Lung (tissue), 12 donors: ENCODE data around the gene ZNF618. TPM values are rescaled to one million over a fixed set of nuclear protein-coding genes. Genes with fewer than 3 reads are reported as not detected.
"Not testable (repeated sequence)": the region's sequence is repeated elsewhere in the genome, so short reads cannot be mapped to it uniquely, and the experiment has no call there.

Experiments used
- ATAC-seq: fragments of 200-7000 bp; cut with Tn5 transposase; one replicate; pipeline ENCODE4 v1.9.1; 2020; ENCODE audit warnings: moderate number of reproducible peaks; ENCODE audit not compliant: insufficient read depth, low FRiP score
- DNase-seq, 3 donors: peaks; one replicate each; pipeline ENCODE4 v3.0.0-alpha.2; 2013 to 2017
- H3K27ac ChIP-seq, 2 donors: one replicate each; pipeline ENCODE4 v1.5.1; 2013; ENCODE audit warnings: mild to moderate bottlenecking in 2 of 2, moderate library complexity in 2 of 2, control low read depth in 1 of 2, inconsistent platforms in 1 of 2, low read depth in 1 of 2, low read length in 1 of 2
- H3K27me3 ChIP-seq, 3 donors: one replicate each; pipeline ENCODE4 v1.5.1; 2013; ENCODE audit warnings: low read length in 2 of 3; ENCODE audit not compliant: control insufficient read depth in 3 of 3, insufficient read depth in 3 of 3
- H3K36me3 ChIP-seq, 4 donors: one replicate each; pipeline ENCODE4 v1.5.1; 2013; ENCODE audit warnings: low read length in 4 of 4, mild to moderate bottlenecking in 1 of 4, moderate library complexity in 1 of 4; ENCODE audit not compliant: control insufficient read depth in 4 of 4, insufficient read depth in 4 of 4
- H3K4me1 ChIP-seq, 5 donors: one replicate each; pipeline ENCODE4 v1.5.1; 2013; ENCODE audit warnings: low read length in 5 of 5, mild to moderate bottlenecking in 2 of 5, moderate library complexity in 1 of 5; ENCODE audit not compliant: control insufficient read depth in 5 of 5, insufficient read depth in 5 of 5
- H3K4me3 ChIP-seq: one replicate; pipeline ENCODE4 v1.5.1; 2013; ENCODE audit warnings: mild to moderate bottlenecking, control low read depth, moderate library complexity
- H3K9ac ChIP-seq, 2 donors: one replicate each; pipeline ENCODE4 v1.5.1; 2013; ENCODE audit warnings: low read length in 2 of 2, control low read depth in 1 of 2; ENCODE audit not compliant: insufficient read depth in 1 of 2
- H3K9me3 ChIP-seq, 4 donors: one replicate each; pipeline ENCODE4 v1.5.1; 2013; ENCODE audit warnings: low read length in 3 of 4, mild to moderate bottlenecking in 1 of 4, moderate library complexity in 1 of 4; ENCODE audit not compliant: control insufficient read depth in 4 of 4, insufficient read depth in 3 of 4
- WGBS, 2 donors: extraction: QIAGEN DNeasy Blood & Tissue Kit; methylation state at CpG; one replicate each; pipeline ENCODE4 v1.1.7; 2013; 5-methylcytosine and 5-hydroxymethylcytosine counted together
- polyA plus RNA-seq, 2 donors: library from polyadenylated mRNA; stranded (reverse); fragments of 200-250 nt; gene quantifications; one replicate each; pipeline ENCODE4 v1.2.1, GENCODE V29; 2013
- total RNA-seq, 2 donors: library from RNA; depleted of rRNA in 1 of 2; stranded (reverse); fragments of >200 nt in 1 of 2; gene quantifications; one replicate each; pipeline ENCODE4 v1.2.1, GENCODE V29; 2014 to 2021
- TF ChIP-seq, protein P1 (sequence below): IDR thresholded peaks from 2 replicates; pipeline ENCODE4 v1.5.1; 2012; ENCODE audit warnings: mild to moderate bottlenecking; ENCODE audit errors: control extremely low read depth, extremely low read depth
- donor health status: control.
- donor health status: control.
- donor health status: Bipolar disorder and iron deficiency.
- donor health status: healthy.
- donor health status: DM: yes; HTN: yes; CAD: no.

The ZNF618 gene
- total and polyA plus RNA-seq, 4 donors, result 1.6 to 16.3 (median 6.0) TPM

DNA sequence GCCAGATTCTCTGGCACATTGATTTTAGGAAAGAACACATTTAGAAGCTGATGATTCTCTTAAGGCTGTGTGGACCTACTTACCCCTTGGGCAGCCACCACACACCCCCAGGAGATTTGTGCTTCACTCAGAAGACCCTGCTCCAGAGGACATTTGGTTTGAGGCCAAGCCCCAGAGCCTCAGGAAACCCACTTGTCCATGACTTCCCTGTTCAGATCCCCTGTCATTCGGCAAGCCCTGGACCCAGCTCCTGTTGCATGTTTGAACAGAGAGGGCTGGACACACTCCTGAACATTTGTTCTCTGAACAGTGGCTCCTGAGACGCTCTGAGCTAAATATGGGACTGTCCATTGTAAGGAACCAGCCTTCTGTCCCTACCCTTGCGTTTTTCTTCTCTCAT is 119.9 kb downstream of the ZNF618 start:
- TF ChIP-seq, protein P1, sequence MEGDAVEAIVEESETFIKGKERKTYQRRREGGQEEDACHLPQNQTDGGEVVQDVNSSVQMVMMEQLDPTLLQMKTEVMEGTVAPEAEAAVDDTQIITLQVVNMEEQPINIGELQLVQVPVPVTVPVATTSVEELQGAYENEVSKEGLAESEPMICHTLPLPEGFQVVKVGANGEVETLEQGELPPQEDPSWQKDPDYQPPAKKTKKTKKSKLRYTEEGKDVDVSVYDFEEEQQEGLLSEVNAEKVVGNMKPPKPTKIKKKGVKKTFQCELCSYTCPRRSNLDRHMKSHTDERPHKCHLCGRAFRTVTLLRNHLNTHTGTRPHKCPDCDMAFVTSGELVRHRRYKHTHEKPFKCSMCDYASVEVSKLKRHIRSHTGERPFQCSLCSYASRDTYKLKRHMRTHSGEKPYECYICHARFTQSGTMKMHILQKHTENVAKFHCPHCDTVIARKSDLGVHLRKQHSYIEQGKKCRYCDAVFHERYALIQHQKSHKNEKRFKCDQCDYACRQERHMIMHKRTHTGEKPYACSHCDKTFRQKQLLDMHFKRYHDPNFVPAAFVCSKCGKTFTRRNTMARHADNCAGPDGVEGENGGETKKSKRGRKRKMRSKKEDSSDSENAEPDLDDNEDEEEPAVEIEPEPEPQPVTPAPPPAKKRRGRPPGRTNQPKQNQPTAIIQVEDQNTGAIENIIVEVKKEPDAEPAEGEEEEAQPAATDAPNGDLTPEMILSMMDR, result no peak
- DNase-seq, result no peak
- Histone ChIP-seq H3K9me3 (no peaks in the 10 kb centered on the region), H3K9ac (no peak overlapping the region), H3K36me3 (peaks cover 0 to 4% (median 2%) of the 10 kb centered on the region in 4 donors), H3K27ac (no peak overlapping the region), H3K4me3 (no peak overlapping the region), H3K27me3 (no peaks in the 10 kb centered on the region), H3K4me1 (peaks cover 14 to 47% (median 28%) of the 10 kb centered on the region in 5 donors)
- WGBS, 2 donors, result 62% methylated on average over 3 of the region's 3 CpGs
- ATAC-seq, result no peak

DNA sequence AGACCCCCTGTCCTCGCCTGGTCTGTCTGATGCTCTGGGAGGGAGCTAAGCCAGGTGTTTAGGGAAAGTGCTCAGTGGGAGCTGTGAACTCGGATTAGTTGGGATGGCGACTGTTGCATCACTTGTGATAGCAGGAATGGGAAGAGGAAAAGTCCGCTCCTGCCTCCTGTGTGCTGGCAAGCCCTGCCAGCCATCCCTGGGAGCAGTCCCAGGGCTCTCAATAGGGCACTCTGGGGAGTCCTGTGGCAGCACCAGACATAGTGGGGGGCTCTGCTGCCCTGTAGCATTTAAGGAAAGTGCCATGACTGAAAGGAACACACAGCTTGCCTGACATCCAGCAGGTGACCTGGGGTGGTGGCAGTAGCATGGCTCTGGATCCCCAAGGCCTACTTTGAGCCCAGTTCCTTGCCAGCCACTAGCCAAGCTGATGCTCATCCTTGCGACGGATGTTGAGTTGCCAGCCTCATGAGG is 120.5 kb downstream of the ZNF618 start:
- ATAC-seq (no peak), DNase-seq (no peak)
- TF ChIP-seq, protein P1, result no peak
- peaks cover 14 to 41% (median 25%) of the 10 kb centered on the region in 5 donors for H3K4me1 ChIP-seq
- no peaks in the 10 kb centered on the region for H3K9me3 ChIP-seq
- H3K27me3 ChIP-seq, result no peaks in the 10 kb centered on the region
- H3K27ac ChIP-seq, result no peak overlapping the region
- 97 to 98% methylated on average over 6 of the region's 6 CpGs for WGBS, 2 donors
- H3K36me3 ChIP-seq, result peaks cover 0 to 7% (median 2%) of the 10 kb centered on the region in 4 donors
- no peak overlapping the region for H3K4me3 ChIP-seq
- no peak overlapping the region for H3K9ac ChIP-seq

DNA sequence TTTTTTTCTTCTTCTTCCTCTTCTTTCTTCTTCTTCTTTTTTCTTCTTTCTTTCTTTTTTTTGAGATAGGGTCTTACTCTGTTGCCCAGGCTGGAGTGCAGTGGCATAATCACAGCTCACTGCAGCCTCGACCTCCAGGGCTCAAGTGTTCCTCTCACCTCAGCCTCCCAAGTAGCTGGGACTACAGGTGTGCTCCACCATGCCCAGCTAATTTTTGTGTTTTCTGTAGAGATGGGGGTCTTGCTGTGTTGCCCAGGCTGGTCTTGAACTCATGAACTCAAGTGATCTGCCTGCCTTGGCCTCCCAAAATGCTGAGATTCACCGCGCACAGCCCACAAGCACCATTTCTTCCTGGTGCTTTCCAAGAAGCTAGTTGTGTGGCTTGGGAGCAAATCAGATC is 121.0 kb downstream of the ZNF618 start:
- not testable (repeated sequence) for H3K9ac ChIP-seq, H3K27ac ChIP-seq, H3K4me3 ChIP-seq, H3K9me3 ChIP-seq, H3K36me3 ChIP-seq, H3K27me3 ChIP-seq, DNase-seq, ATAC-seq
- WGBS, 2 donors, result 94% methylated on average over 3 of the region's 3 CpGs
- peaks cover 14 to 36% (median 20%) of the 10 kb centered on the region in 5 donors for H3K4me1 ChIP-seq

DNA sequence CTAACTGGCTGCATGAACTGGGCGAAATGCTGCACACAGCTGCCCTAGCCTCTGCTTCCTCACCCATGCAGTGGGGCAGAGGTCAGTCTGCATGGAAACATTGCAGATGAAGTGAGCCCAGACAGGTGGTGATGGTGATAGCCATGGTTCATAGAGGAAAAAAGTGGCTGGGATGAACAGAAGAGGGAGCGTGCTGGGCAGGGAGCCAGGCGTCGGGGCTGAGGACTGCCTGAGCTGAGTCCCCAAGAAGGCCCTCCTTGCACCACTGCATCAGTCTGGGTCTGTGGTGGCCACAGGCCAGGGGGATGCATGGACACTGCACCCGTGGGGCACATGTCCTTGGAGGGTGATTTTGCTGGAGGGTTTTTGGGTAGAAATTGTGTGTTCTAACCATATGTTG is 121.5 kb downstream of the ZNF618 start:
- H3K27me3 ChIP-seq, result no peaks in the 10 kb centered on the region
- H3K4me3 ChIP-seq, result no peak overlapping the region
- no peak for DNase-seq
- H3K9ac ChIP-seq, result no peak overlapping the region
- no peak for ATAC-seq
- H3K4me1 ChIP-seq, result peaks cover 14 to 30% (median 17%) of the 10 kb centered on the region in 5 donors
- peaks cover 0 to 8% (median 2%) of the 10 kb centered on the region in 4 donors for H3K36me3 ChIP-seq
- no peaks in the 10 kb centered on the region for H3K9me3 ChIP-seq
- no peak overlapping the region for H3K27ac ChIP-seq
- TF ChIP-seq, protein P1, result no peak
- 92 to 95% methylated on average over 5 of the region's 5 CpGs for WGBS, 2 donors
